DND-41 (cell line): ENCODE data around the gene GMPPA.

ENCODE experiments used
- CTCF ChIP-seq: IDR thresholded peaks from 2 replicates; pipeline ENCODE4 v1.5.1; 2012; ENCODE audit warnings: borderline replicate concordance, low read length, moderate library complexity, mild to moderate bottlenecking; ENCODE audit not compliant: poor library complexity, severe bottlenecking; ENCODE audit errors: extremely low read depth
- EZH2 ChIP-seq: IDR thresholded peaks from 3 replicates; pipeline ENCODE4 v1.6.1; 2012; ENCODE audit warnings: borderline replicate concordance, low read depth, mild to moderate bottlenecking, moderate library complexity, low read length, inconsistent platforms; ENCODE audit not compliant: severe bottlenecking

- TF ChIP-seq EZH2: no peak
- TF ChIP-seq CTCF: no peak
Observed at GRCh38 chr2:219478916-219479315, 19.8 kb upstream of the GMPPA start.
